ENCODE results near the gene IFT74. TPM values are rescaled to one million over a fixed set of nuclear protein-coding genes. Genes with fewer than 3 reads are reported as not detected.

IFT74 gene
- polyA plus RNA-seq, 1 donor = 13.4 TPM

- DNase-seq = peak; percentile 24
Measured at GRCh38 chr9:26975728-26976707, 19.8 kb downstream of the IFT74 start.

- no peak for DNase-seq
Measured at GRCh38 chr9:26983340-26983739, 27.1 kb downstream of the IFT74 start.

- DNase-seq = no peak
Measured at GRCh38 chr9:26995810-26996209, 39.6 kb downstream of the IFT74 start.

GRCh38 chr9:27003426-27004077 is 47.3 kb downstream of the IFT74 start:
- DNase-seq = no peak

- DNase-seq = no peak
Measured at GRCh38 chr9:27005491-27005890, 49.3 kb downstream of the IFT74 start, which contains the start of gene LRRC19. Gene LRRC19, minus strand, starts transcription at chr9:27005672. Its CDS starts 5,978 bp downstream, at chr9:26999694.

- no peak for DNase-seq
Measured at GRCh38 chr9:27019589-27019988, 63.4 kb downstream of the IFT74 start.

GRCh38 chr9:27022920-27023319 is 66.7 kb downstream of the IFT74 start:
- DNase-seq = no peak

- no peak for DNase-seq
Measured at GRCh38 chr9:27029186-27029585, 73.0 kb downstream of the IFT74 start.

GRCh38 chr9:27033815-27034403 is 77.7 kb downstream of the IFT74 start:
- DNase-seq = peak; percentile 52

- DNase-seq = no peak
Measured at GRCh38 chr9:27037499-27037898, 81.3 kb downstream of the IFT74 start.

GRCh38 chr9:27041746-27042145 is 85.5 kb downstream of the IFT74 start:
- DNase-seq = no peak

- DNase-seq = no peak
Measured at GRCh38 chr9:27042476-27042875, 86.3 kb downstream of the IFT74 start.

GRCh38 chr9:27043176-27043575 is 87.0 kb downstream of the IFT74 start:
- no peak for DNase-seq

- no peak for DNase-seq
Measured at GRCh38 chr9:27047136-27047535, 90.9 kb downstream of the IFT74 start.

GRCh38 chr9:27053369-27054022 is 97.3 kb downstream of the IFT74 start:
- DNase-seq = no peak

- DNase-seq = no peak
Measured at GRCh38 chr9:27054125-27054524, 97.9 kb downstream of the IFT74 start.

GRCh38 chr9:27054841-27055240 is 98.6 kb downstream of the IFT74 start:
- DNase-seq = no peak

- DNase-seq = no peak
Measured at GRCh38 chr9:27059412-27059811, 103.2 kb downstream of the IFT74 start.

GRCh38 chr9:27059907-27060306 is 103.7 kb downstream of the IFT74 start:
- no peak for DNase-seq

GRCh38 chr9:27065288-27065687 is 109.1 kb downstream of the IFT74 start:
- DNase-seq = no peak

GRCh38 chr9:27073841-27074728 is 117.9 kb downstream of the IFT74 start:
- DNase-seq = no peak

- no peak for DNase-seq
Measured at GRCh38 chr9:27078685-27079084, 122.5 kb downstream of the IFT74 start.
